A549 (cell line): ENCODE results near the gene MGAT5B. TPM values are rescaled to one million over a fixed set of nuclear protein-coding genes. Genes with fewer than 3 reads are reported as not detected.

ENCODE experiments used
- ATAC-seq, 2 experiments: fragments of 200-7000 bp in 1 of 2; fragments of >200 bp in 1 of 2; cut with Nextera tagmentation in 1 of 2; cut with Tn5 transposase in 1 of 2; 3 replicates each; pipeline versions ENCODE4 v1.8.0 to v1.9.1; 2018 to 2020; ENCODE audit warnings: mild to moderate bottlenecking in 1 of 2, moderate library complexity in 1 of 2
- CTCF ChIA-PET: fragments of 300-600 bp; sonication (Branson Sonifier 250); formaldehyde crosslinking; extraction: SDS; loops from one replicate; lab custom pipeline; 2021; ENCODE audit warnings: antibody characterized with exemption, inconsistent platforms; lab: Yijun Ruan, JAX
- POLR2A ChIA-PET: fragments of 350-600 bp; formaldehyde crosslinking; extraction: SDS; loops from one replicate; lab custom pipeline; 2021; ENCODE audit warnings: antibody characterized with exemption, inconsistent platforms; lab: Yijun Ruan, JAX
- DNase-seq, 2 experiments: peaks; one replicate each; pipeline versions ENCODE4 v3.0.0 to v3.0.0-alpha.2; 2011 to 2016; ENCODE audit warnings: low read depth in 1 of 2, low spot score in 1 of 2
- FAIRE-seq: peaks from 2 replicates; lab custom pipeline; 2011; peaks lifted over from hg19 to GRCh38; lab: Jason Lieb, UNC
- H3K27ac ChIP-seq, 2 experiments: fragments of >200 bp; sonication (Bioruptor Twin); formaldehyde crosslinking; 3 replicates each; pipeline ENCODE4 v1.5.1; 2016 to 2017
- H3K4me1 ChIP-seq: fragments of >200 bp; sonication (Bioruptor Twin); formaldehyde crosslinking; 3 replicates; pipeline ENCODE4 v1.6.1; 2016
- H3K4me2 ChIP-seq: fragments of >200 bp; sonication (Bioruptor Twin); formaldehyde crosslinking; 3 replicates; pipeline ENCODE4 v1.6.1; 2016
- H3K4me3 ChIP-seq: fragments of >200 bp; sonication (Bioruptor Twin); formaldehyde crosslinking; 3 replicates; pipeline ENCODE4 v1.5.1; 2016
- H3K9me3 ChIP-seq: fragments of >200 bp; sonication (Bioruptor Twin); formaldehyde crosslinking; 3 replicates; pipeline ENCODE4 v1.6.1; 2016
- CEBPB ChIP-seq, 2 experiments: fragments of >200 bp in 1 of 2; sonication (Bioruptor Twin) in 1 of 2; formaldehyde crosslinking in 1 of 2; IDR thresholded peaks; 2 replicates each; pipeline ENCODE4 v1.6.1; 2012 to 2016
- CHD4 ChIP-seq: fragments of 200-600 bp; sonication (generic); IDR thresholded peaks from 2 replicates; pipeline ENCODE4 v1.6.1; 2016; ENCODE audit warnings: antibody characterized with exemption, mild to moderate bottlenecking, borderline replicate concordance
- EHMT2 ChIP-seq: fragments of 200-600 bp; sonication (generic); IDR thresholded peaks from 2 replicates; pipeline ENCODE4 v1.6.1; 2016; ENCODE audit warnings: antibody characterized with exemption, low read depth, mild to moderate bottlenecking, moderate library complexity
- ESRRA ChIP-seq: fragments of 150-350 bp; IDR thresholded peaks from 2 replicates; pipeline ENCODE4 v1.6.1; 2014; ENCODE audit warnings: mild to moderate bottlenecking, low read length, borderline replicate concordance
- FOSL2 ChIP-seq, 2 experiments: fragments of 450-650 bp in 1 of 2; fragments of >200 bp in 1 of 2; sonication (Bioruptor Twin) in 1 of 2; formaldehyde crosslinking; IDR thresholded peaks; 2 replicates each; pipeline versions ENCODE4 v1.5.0 to v1.6.1; 2016 to 2020; ENCODE audit warnings: mild to moderate bottlenecking in 1 of 2, moderate library complexity in 1 of 2
- GATA3 ChIP-seq: IDR thresholded peaks from 2 replicates; pipeline ENCODE4 v1.6.1; 2012; ENCODE audit warnings: borderline replicate concordance
- JUN ChIP-seq, 2 experiments: fragments of >200 bp; sonication (Bioruptor Twin); formaldehyde crosslinking; IDR thresholded peaks; 2 replicates in 1 of 2; 3 replicates in 1 of 2; pipeline ENCODE4 v1.6.1; 2016 to 2017
- KDM1A ChIP-seq: fragments of 200-600 bp; sonication (generic); IDR thresholded peaks from 2 replicates; pipeline ENCODE4 v1.6.1; 2016; ENCODE audit warnings: low read depth, mild to moderate bottlenecking
- PHF8 ChIP-seq: fragments of 200-600 bp; sonication (generic); IDR thresholded peaks from 2 replicates; pipeline ENCODE4 v1.6.1; 2016; ENCODE audit warnings: low read depth, mild to moderate bottlenecking, antibody characterized with exemption, moderate library complexity, borderline replicate concordance
- RCOR1 ChIP-seq: fragments of 150-350 bp; IDR thresholded peaks from 2 replicates; pipeline ENCODE4 v1.6.1; 2014; ENCODE audit warnings: antibody characterized with exemption, low read length, low read depth
- REST ChIP-seq: fragments of 200-600 bp; sonication (generic); IDR thresholded peaks from 2 replicates; pipeline ENCODE4 v1.6.1; 2016; ENCODE audit warnings: antibody characterized with exemption, mild to moderate bottlenecking, moderate library complexity
- SREBF2 ChIP-seq: fragments of 450-650 bp; IDR thresholded peaks from 2 replicates; pipeline ENCODE4 v1.6.1; 2014; ENCODE audit warnings: mild to moderate bottlenecking, moderate library complexity
- TFCP2L1 ChIP-seq: fragments of 250-450 bp; sonication (Bioruptor Pico); IDR thresholded peaks from 2 replicates; pipeline ENCODE4 v1.5.0; 2021; ENCODE audit warnings: mild to moderate bottlenecking
- ZC3H11A ChIP-seq: fragments of 450-650 bp; IDR thresholded peaks from 2 replicates; pipeline ENCODE4 v1.6.1; 2014; ENCODE audit warnings: antibody characterized with exemption, mild to moderate bottlenecking
- ZFP36 ChIP-seq: fragments of 450-650 bp; IDR thresholded peaks from 2 replicates; pipeline ENCODE4 v1.6.1; 2014; ENCODE audit warnings: borderline replicate concordance; ENCODE audit not compliant: partially characterized antibody
- ZNF302 ChIP-seq: fragments of 250-450 bp; sonication (Bioruptor Pico); IDR thresholded peaks from 2 replicates; pipeline ENCODE4 v1.9.0; 2021; ENCODE audit warnings: inconsistent platforms, mild to moderate bottlenecking, moderate library complexity
- WGBS: methylation state at CpG from one replicate; pipeline ENCODE4 v1.1.6; 2017; ENCODE audit errors: missing lambda C conversion rate; 5-methylcytosine and 5-hydroxymethylcytosine counted together
- polyA plus RNA-seq, 4 experiments: library from polyadenylated mRNA; depleted of rRNA in 3 of 4; stranded (reverse); fragments of >200 nt; fragmentation: RNase III in 1 of 4; extraction: RNeasy Plus Mini Kit Qiagen cat#74134 plus additional on column Dnase treatment in 1 of 4; gene quantifications; 2 replicates in 3 of 4; 3 replicates in 1 of 4; pipeline ENCODE4 v1.2.3, GENCODE V29; 2011 to 2017

The MGAT5B gene
- polyA plus RNA-seq, 2 of the 4 experiments (the other 2 are of a cell fraction), result 7.6 to 22.8 TPM

- no peak for TF ChIP-seq REST
Measured at GRCh38 chr17:76987486-76988093, 119.4 kb downstream of the MGAT5B start (continued).

- WGBS, result 93% methylated on average over 13 of the region's 13 CpGs
- no peaks in the 10 kb centered on the region for H3K4me1 ChIP-seq
- DNase-seq (no peak), ATAC-seq (no peak), FAIRE-seq (no peak)
- H3K4me2 ChIP-seq, result no peak overlapping the region
- H3K4me3 ChIP-seq, result no peak overlapping the region
- ChIA-PET POLR2A (no interaction called here), CTCF (interaction anchor here (0.7 to 2.8 kb wide), 8 partner anchors 12 to 121 kb away, joined by 3 to 13 read pairs (median 4); partner anchors contain the start of gene MGAT5B)
- no peak for TF ChIP-seq REST
- TF ChIP-seq GATA3, result no peak
- TF ChIP-seq CHD4, result no peak
- TF ChIP-seq ZNF302 (CRISPR knock-in tag), result no peak
- no peak for TF ChIP-seq ESRRA
- TF ChIP-seq TFCP2L1 (CRISPR knock-in tag), result no peak
- TF ChIP-seq JUN (IDR thresholded peaks at IDR 0.05), result no peak
- TF ChIP-seq EHMT2, result no peak
- TF ChIP-seq RCOR1, result no peak
- TF ChIP-seq FOSL2 (IDR thresholded peaks at IDR 0.05), result no peak
- TF ChIP-seq FOSL2 (CRISPR knock-in tag; IDR thresholded peaks at IDR 0.05), result no peak
- peak overlapping the region in 1 of 2 experiments; percentile 9; a peak in 1 of 6 replicates for H3K27ac ChIP-seq
- no peaks in the 10 kb centered on the region for H3K9me3 ChIP-seq
Measured at GRCh38 chr17:76988796-76989195, 120.6 kb downstream of the MGAT5B start.

GRCh38 chr17:76989519-76989918 is 121.3 kb downstream of the MGAT5B start:
- POLR2A ChIA-PET, result interaction anchor here (0.9 kb wide), 1 partner anchor 13 kb away, joined by 3 read pairs; no protein-coding TSS in a partner anchor
- DNase-seq (no peak), ATAC-seq (no peak), FAIRE-seq (no peak)
- Histone ChIP-seq H3K4me1 (peaks cover 7% of the 10 kb centered on the region; the same call in 2 of the 3 replicates), H3K4me3 (no peak overlapping the region), H3K9me3 (no peaks in the 10 kb centered on the region), H3K4me2 (no peak overlapping the region), H3K27ac (peak overlapping the region in 1 of 2 experiments; percentile 58; a peak in 3 of 6 replicates)
- TF ChIP-seq PHF8, result no peak
- no peak for TF ChIP-seq SREBF2
- no peak for TF ChIP-seq ZFP36
- TF ChIP-seq CEBPB (IDR thresholded peaks at IDR 0.05), result no peak
- TF ChIP-seq KDM1A, result no peak
- TF ChIP-seq ZC3H11A, result no peak
- CTCF ChIA-PET, result interaction anchor here (0.7 to 2.8 kb wide), 7 partner anchors 10 to 644 kb away, joined by 3 to 13 read pairs (median 3); no protein-coding TSS in a partner anchor
- 83% methylated on average over 5 of the region's 5 CpGs for WGBS
